Midbrain (tissue), 1 donor: ENCODE results near the gene ANKMY1.
A peak's percentile ranks its signal among the peaks of the same experiment; 100 is the strongest.

ENCODE experiments used
- DNase-seq: peaks from one replicate; lab custom pipeline; 2025; lab: John Stamatoyannopoulos, UW

The ANKMY1 gene

GRCh38 chr2:240557808-240558207 lies at the start of gene ANKMY1:
ANKMY1 (minus strand) TSS chr2:240557988; CDS start chr2:240557335, 653 bp downstream.
- DNase-seq, result peak; percentile 38

GRCh38 chr2:240605867-240606743 lies 48.3 kb upstream of the ANKMY1 start:
- no peak for DNase-seq

GRCh38 chr2:240604939-240605716 lies 47.3 kb upstream of the ANKMY1 start:
- no peak for DNase-seq

GRCh38 chr2:240604291-240604938 lies 46.6 kb upstream of the ANKMY1 start:
- peak; percentile 85 for DNase-seq

GRCh38 chr2:240603846-240604245 lies 46.1 kb upstream of the ANKMY1 start:
- DNase-seq, result no peak

- no peak for DNase-seq
Observed at GRCh38 chr2:240603081-240603835, 45.5 kb upstream of the ANKMY1 start.

GRCh38 chr2:240602266-240603050 lies 44.7 kb upstream of the ANKMY1 start:
- DNase-seq, result no peak

GRCh38 chr2:240601831-240602160 lies 44.0 kb upstream of the ANKMY1 start:
- DNase-seq, result no peak

GRCh38 chr2:240601061-240601830 lies 43.5 kb upstream of the ANKMY1 start:
- no peak for DNase-seq

GRCh38 chr2:240600451-240600961 lies 42.7 kb upstream of the ANKMY1 start:
- no peak for DNase-seq

- no peak for DNase-seq
Observed at GRCh38 chr2:240599141-240599583, 41.4 kb upstream of the ANKMY1 start.

- DNase-seq, result no peak
Observed at GRCh38 chr2:240598311-240598911, 40.6 kb upstream of the ANKMY1 start.

- no peak for DNase-seq
Observed at GRCh38 chr2:240597419-240598181, 39.8 kb upstream of the ANKMY1 start.

- DNase-seq, result no peak
Observed at GRCh38 chr2:240597054-240597418, 39.2 kb upstream of the ANKMY1 start.

GRCh38 chr2:240596491-240596931 lies 38.7 kb upstream of the ANKMY1 start:
- peak; percentile 80 for DNase-seq

GRCh38 chr2:240596080-240596460 lies 38.3 kb upstream of the ANKMY1 start:
- DNase-seq, result no peak

- DNase-seq, result no peak
Observed at GRCh38 chr2:240595381-240596079, 37.7 kb upstream of the ANKMY1 start.
